Hepatocyte (in vitro differentiated cells): Measurements from ENCODE around the gene PLXNA2. TPM values are rescaled to one million over a fixed set of nuclear protein-coding genes. Genes with fewer than 3 reads are reported as not detected.

ENCODE experiments used
- DNase-seq: peaks from one replicate; pipeline ENCODE4 v3.0.0-alpha.2; 2016; ENCODE audit warnings: low spot score
- H2AFZ ChIP-seq: fragments of 200-600 bp; sonication (generic); 2 replicates; pipeline ENCODE4 v1.6.0; 2016; ENCODE audit warnings: antibody characterized with exemption, mild to moderate bottlenecking
- H3K27ac ChIP-seq: fragments of 200-600 bp; sonication (generic); 2 replicates; pipeline ENCODE4 v1.5.1; 2016; ENCODE audit warnings: mild to moderate bottlenecking
- H3K27me3 ChIP-seq: fragments of 200-600 bp; sonication (generic); 2 replicates; pipeline ENCODE4 v1.6.1; 2016
- H3K36me3 ChIP-seq: fragments of 200-600 bp; sonication (generic); replicated peaks from 2 replicates; pipeline ENCODE4 v1.5.1; 2016; ENCODE audit warnings: low read depth; ENCODE audit not compliant: insufficient read depth
- H3K4me1 ChIP-seq: fragments of 200-600 bp; sonication (generic); 2 replicates; pipeline ENCODE4 v1.5.1; 2016; ENCODE audit warnings: mild to moderate bottlenecking, moderate library complexity; ENCODE audit not compliant: insufficient read depth
- H3K4me2 ChIP-seq: fragments of 200-600 bp; sonication (generic); 2 replicates; pipeline ENCODE4 v1.6.0; 2016
- H3K4me3 ChIP-seq: fragments of 200-600 bp; sonication (generic); 2 replicates; pipeline ENCODE4 v1.5.1; 2016; ENCODE audit warnings: mild to moderate bottlenecking
- H3K79me2 ChIP-seq: fragments of 200-600 bp; sonication (generic); 2 replicates; pipeline ENCODE4 v1.6.0; 2017; ENCODE audit warnings: mild to moderate bottlenecking
- H3K9me2 ChIP-seq: fragments of 200-600 bp; sonication (generic); replicated peaks from 2 replicates; pipeline ENCODE4 v1.6.0; 2017; ENCODE audit warnings: mild to moderate bottlenecking; ENCODE audit not compliant: insufficient read depth
- H3K9me3 ChIP-seq: fragments of 200-600 bp; sonication (generic); 2 replicates; pipeline ENCODE4 v1.5.1; 2016; ENCODE audit warnings: low read depth, mild to moderate bottlenecking
- H4K20me1 ChIP-seq: fragments of 200-600 bp; sonication (generic); 2 replicates; pipeline ENCODE4 v1.6.0; 2016; ENCODE audit warnings: mild to moderate bottlenecking; ENCODE audit not compliant: insufficient read depth, poor library complexity, severe bottlenecking
- CTCF ChIP-seq: fragments of 200-600 bp; sonication (generic); IDR thresholded peaks from 2 replicates; pipeline ENCODE4 v1.5.1; 2016; ENCODE audit warnings: antibody characterized with exemption, mild to moderate bottlenecking; ENCODE audit not compliant: poor library complexity
- EZH2 ChIP-seq: fragments of 200-600 bp; sonication (generic); IDR thresholded peaks from 2 replicates; pipeline ENCODE4 v1.6.1; 2016; ENCODE audit warnings: antibody characterized with exemption, mild to moderate bottlenecking, borderline replicate concordance
- EZH2phosphoT487 ChIP-seq: fragments of 200-600 bp; sonication (generic); IDR thresholded peaks from one replicate; pipeline ENCODE4 v1.6.1; 2018; ENCODE audit warnings: antibody characterized with exemption, mild to moderate bottlenecking, low read depth, moderate library complexity; ENCODE audit not compliant: unreplicated experiment, severe bottlenecking
- WGBS: methylation state at CpG from one replicate; pipeline ENCODE4 v1.1.6; 2016; ENCODE audit warnings: low lambda C conversion rate; ENCODE audit errors: missing lambda C conversion rate; 5-methylcytosine and 5-hydroxymethylcytosine counted together
- polyA plus RNA-seq: library from polyadenylated mRNA; unstranded; fragments of >200 nt; fragmentation: Nextera tagmentation; extraction: Ambion mirVana; gene quantifications from 2 replicates; pipeline ENCODE4 v1.2.1, GENCODE V29; 2016
- total RNA-seq: library from RNA; depleted of rRNA; stranded (reverse); fragments of >200 nt; gene quantifications from 2 replicates; pipeline ENCODE4 v1.2.3, GENCODE V29; 2014

PLXNA2 gene
- total and polyA plus RNA-seq, 2 experiments from 2014 or later: 9.8 to 13.1 TPM

- Histone ChIP-seq H3K9me3 (no peaks in the 10 kb centered on the region), H3K79me2 (peaks cover 39% of the 10 kb centered on the region), H3K27me3 (no peaks in the 10 kb centered on the region), H3K36me3 (no peaks in the 10 kb centered on the region), H3K9me2 (no peaks in the 10 kb centered on the region), H3K4me2 (no peak overlapping the region), H3K4me1 (peaks cover 25% of the 10 kb centered on the region), H3K27ac (peak overlapping the region; percentile 18), H4K20me1 (no peaks in the 10 kb centered on the region), H2AFZ (no peak overlapping the region), H3K4me3 (no peak overlapping the region)
- 89% methylated on average over 4 of the region's 4 CpGs for WGBS
- no peak for TF ChIP-seq CTCF
- TF ChIP-seq EZH2phosphoT487: no peak
- no peak for TF ChIP-seq EZH2
- DNase-seq: no peak
Measured at GRCh38 chr1:208227366-208227765, 16.8 kb downstream of the PLXNA2 start.

GRCh38 chr1:208225954-208226937 is 17.9 kb downstream of the PLXNA2 start:
- WGBS: 55% methylated on average over 13 of the region's 13 CpGs
- Histone ChIP-seq H3K4me2 (no peak overlapping the region), H3K36me3 (no peaks in the 10 kb centered on the region), H4K20me1 (no peaks in the 10 kb centered on the region), H3K9me3 (no peaks in the 10 kb centered on the region), H3K4me3 (no peak overlapping the region), H2AFZ (no peak overlapping the region), H3K9me2 (no peaks in the 10 kb centered on the region), H3K27ac (peak overlapping the region; percentile 18), H3K79me2 (peaks cover 35% of the 10 kb centered on the region), H3K4me1 (peaks cover 14% of the 10 kb centered on the region), H3K27me3 (no peaks in the 10 kb centered on the region)
- no peak for TF ChIP-seq EZH2
- no peak for DNase-seq

GRCh38 chr1:208224192-208224713 is 19.9 kb downstream of the PLXNA2 start:
- Histone ChIP-seq H3K4me1 (peaks cover 14% of the 10 kb centered on the region), H3K36me3 (no peaks in the 10 kb centered on the region), H3K9me3 (no peaks in the 10 kb centered on the region), H3K79me2 (peaks cover 20% of the 10 kb centered on the region), H3K4me3 (no peak overlapping the region), H3K4me2 (no peak overlapping the region), H3K27me3 (no peaks in the 10 kb centered on the region), H4K20me1 (no peaks in the 10 kb centered on the region), H2AFZ (no peak overlapping the region), H3K27ac (no peak overlapping the region), H3K9me2 (no peaks in the 10 kb centered on the region)
- no peak for TF ChIP-seq EZH2
- DNase-seq: no peak
- WGBS: 92% methylated on average over 9 of the region's 10 CpGs

- no peaks in the 10 kb centered on the region for H3K9me3 ChIP-seq
- 81% methylated on average over 8 of the region's 8 CpGs for WGBS
- H3K27me3 ChIP-seq: no peaks in the 10 kb centered on the region
- peaks cover 17% of the 10 kb centered on the region for H3K79me2 ChIP-seq
- no peaks in the 10 kb centered on the region for H3K36me3 ChIP-seq
- H2AFZ ChIP-seq: no peak overlapping the region
- peaks cover 14% of the 10 kb centered on the region for H3K4me1 ChIP-seq
- H3K27ac ChIP-seq: no peak overlapping the region
- TF ChIP-seq CTCF (no peak), EZH2 (no peak), EZH2phosphoT487 (no peak)
- H3K4me3 ChIP-seq: no peak overlapping the region
- no peak overlapping the region for H3K4me2 ChIP-seq
- H3K9me2 ChIP-seq: no peaks in the 10 kb centered on the region
- no peaks in the 10 kb centered on the region for H4K20me1 ChIP-seq
- DNase-seq: no peak
Measured at GRCh38 chr1:208223136-208223535, 21.0 kb downstream of the PLXNA2 start.
